ENCODE measurements around the gene SYNPO2.

Gene SYNPO2, protein sequence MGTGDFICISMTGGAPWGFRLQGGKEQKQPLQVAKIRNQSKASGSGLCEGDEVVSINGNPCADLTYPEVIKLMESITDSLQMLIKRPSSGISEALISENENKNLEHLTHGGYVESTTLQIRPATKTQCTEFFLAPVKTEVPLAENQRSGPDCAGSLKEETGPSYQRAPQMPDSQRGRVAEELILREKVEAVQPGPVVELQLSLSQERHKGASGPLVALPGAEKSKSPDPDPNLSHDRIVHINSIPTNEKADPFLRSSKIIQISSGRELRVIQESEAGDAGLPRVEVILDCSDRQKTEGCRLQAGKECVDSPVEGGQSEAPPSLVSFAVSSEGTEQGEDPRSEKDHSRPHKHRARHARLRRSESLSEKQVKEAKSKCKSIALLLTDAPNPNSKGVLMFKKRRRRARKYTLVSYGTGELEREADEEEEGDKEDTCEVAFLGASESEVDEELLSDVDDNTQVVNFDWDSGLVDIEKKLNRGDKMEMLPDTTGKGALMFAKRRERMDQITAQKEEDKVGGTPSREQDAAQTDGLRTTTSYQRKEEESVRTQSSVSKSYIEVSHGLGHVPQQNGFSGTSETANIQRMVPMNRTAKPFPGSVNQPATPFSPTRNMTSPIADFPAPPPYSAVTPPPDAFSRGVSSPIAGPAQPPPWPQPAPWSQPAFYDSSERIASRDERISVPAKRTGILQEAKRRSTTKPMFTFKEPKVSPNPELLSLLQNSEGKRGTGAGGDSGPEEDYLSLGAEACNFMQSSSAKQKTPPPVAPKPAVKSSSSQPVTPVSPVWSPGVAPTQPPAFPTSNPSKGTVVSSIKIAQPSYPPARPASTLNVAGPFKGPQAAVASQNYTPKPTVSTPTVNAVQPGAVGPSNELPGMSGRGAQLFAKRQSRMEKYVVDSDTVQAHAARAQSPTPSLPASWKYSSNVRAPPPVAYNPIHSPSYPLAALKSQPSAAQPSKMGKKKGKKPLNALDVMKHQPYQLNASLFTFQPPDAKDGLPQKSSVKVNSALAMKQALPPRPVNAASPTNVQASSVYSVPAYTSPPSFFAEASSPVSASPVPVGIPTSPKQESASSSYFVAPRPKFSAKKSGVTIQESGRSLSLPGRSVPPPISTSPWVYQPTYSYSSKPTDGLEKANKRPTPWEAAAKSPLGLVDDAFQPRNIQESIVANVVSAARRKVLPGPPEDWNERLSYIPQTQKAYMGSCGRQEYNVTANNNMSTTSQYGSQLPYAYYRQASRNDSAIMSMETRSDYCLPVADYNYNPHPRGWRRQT

GRCh38 chr4:118888666-118889311, at the start of gene SYNPO2:
TSS of gene SYNPO2 (plus strand) at chr4:118888854. CDS start at chr4:118889037, 183 bp downstream.
- peak; percentile 47 for DNase-seq

DNA sequence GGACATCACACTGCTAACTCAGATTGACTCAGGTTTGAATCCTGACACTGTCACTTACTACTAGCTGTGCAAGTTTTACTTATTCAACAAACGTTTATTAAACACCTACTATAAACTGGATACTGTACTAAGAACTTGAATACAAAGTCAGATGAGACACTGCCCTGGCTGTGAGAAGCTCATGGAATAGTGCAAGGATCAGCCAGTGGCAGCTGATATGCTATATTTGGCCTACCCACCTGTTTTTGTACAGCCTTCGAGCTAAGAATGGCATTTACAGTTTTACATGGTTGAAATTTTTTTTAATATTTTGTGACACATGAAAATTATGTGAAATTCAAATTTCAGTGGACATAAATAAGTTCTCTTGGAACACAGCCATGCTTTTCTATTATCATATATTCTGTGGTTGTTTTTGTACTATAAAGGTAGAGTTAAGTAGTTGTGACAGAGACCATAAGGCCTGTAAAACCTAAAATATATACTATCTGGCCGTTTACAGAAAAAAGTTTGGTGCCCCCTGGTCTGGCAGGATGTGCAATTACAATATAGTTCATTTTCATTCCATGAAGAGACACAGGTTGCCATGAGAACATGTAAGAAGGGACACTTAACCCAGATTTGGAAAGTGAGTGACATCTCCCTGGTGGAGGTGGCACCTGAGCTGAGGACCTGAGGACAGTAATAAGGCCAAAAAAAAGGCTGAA, 49.3 kb upstream of the SYNPO2 start:
- DNase-seq (no peak), ATAC-seq (no peak)

More at GRCh38 chr4:118888666-118889311, at the start of gene SYNPO2:
- ATAC-seq: peak; percentile 87

DNA sequence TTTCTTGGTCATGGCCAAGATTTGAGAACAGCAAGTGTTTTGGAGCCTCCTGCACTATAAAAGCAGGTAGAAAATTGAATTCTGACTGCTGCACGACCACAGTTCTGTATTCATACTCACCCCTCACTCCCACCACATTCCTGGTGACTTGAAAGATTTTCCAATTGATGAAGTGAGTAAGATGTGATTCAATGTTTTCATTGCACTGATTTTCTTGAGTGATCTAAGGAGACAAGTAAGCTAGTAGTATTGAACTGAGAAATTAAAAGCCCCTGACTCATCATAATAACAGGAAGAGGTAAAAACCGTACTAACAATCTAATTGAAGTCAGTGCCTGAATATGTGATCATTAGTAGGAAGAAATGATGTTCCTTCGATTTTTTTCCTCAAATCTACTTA, 46.6 kb upstream of the SYNPO2 start:
- no peak for DNase-seq
- ATAC-seq: peak; percentile 32

DNA sequence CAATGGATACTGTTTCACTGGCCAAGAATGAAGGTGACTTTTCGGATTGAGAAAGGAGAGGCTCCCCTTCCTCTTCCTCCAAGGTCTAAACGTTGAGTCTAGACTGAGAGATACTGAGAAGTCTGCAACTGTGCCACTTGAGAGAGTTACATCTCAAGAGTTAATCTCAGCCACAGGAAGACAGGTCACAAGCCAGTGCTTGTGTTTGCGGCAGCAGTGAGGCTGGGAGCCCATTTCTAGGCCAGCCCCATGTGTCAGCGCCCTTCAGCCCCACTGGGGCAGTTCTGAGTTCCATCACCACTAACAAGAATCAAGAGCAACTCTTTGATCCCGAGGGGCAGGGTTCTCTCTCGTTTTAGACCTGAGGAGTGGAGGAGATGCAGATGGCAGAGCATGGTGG, 45.4 kb upstream of the SYNPO2 start:
- DNase-seq: no peak
- ATAC-seq: no peak

DNA sequence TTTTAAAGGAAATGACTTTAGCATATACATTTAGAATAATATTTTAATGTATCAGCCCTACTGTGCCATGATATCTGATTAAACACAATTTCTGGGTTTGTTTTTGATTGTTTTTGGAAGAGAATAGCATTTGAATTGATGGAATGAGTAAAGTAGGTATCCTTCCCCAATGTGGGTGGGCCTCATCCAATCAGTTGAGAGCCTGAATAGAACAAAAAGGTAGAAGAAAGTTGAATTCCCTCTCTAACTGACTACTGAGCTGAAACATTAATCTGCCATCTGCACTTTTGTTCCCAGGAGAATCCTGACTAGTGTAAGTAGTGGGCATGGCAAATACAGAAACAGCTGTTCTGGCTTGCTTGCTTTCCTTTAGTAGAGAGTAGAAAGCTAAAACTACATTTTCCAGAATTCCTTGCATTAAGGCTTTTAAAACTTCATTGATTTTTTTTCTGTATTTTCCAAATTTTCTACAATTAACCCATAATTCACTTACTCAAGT, 43.1 kb upstream of the SYNPO2 start:
- no peak for DNase-seq
- ATAC-seq: no peak

DNA sequence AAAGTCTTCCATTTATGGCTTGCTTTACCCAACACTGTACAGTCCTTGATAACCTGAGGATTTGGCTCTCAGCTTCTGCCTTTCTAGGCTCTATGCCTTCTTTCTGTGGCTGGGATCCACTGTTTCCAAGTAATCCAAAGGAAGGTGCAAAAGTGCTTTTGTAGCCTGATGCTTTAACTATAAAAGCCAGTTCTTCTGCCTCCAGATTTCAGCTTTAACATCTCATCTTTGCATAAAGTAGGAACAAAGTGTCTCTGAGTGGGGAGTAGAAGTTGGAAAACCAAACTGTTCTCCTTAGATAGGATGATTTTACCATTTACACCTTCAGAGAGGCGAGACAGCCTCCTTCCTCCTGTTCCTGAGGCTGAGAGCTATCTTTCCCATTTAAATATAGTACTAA, 41.7 kb upstream of the SYNPO2 start:
- no peak for DNase-seq
- ATAC-seq: no peak

DNA sequence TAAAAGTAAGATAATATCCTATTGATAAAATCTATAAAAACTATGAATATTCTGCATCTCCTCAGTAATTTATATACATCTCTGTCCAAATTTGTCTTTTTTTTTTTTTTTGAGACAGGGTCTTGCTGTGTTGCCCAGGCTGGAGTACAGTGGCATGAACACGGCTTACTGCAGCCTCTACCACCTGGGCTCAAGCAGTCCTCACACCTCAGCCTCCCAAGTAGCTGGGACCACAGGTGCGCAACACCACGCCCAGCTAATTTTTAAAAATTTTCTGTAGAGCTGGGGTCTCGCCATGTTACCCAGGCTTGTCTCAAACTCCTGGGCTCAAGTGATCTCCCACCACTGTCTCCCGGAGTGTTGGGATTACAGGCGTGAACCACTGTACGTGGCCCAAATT, 40.4 kb upstream of the SYNPO2 start:
- DNase-seq: no peak

GRCh38 chr4:118848901-118849300, 39.8 kb upstream of the SYNPO2 start:
- ATAC-seq (no peak), DNase-seq (no peak)

More for the DNA sequence above, 40.4 kb upstream of the SYNPO2 start:
- ATAC-seq: no peak

DNA sequence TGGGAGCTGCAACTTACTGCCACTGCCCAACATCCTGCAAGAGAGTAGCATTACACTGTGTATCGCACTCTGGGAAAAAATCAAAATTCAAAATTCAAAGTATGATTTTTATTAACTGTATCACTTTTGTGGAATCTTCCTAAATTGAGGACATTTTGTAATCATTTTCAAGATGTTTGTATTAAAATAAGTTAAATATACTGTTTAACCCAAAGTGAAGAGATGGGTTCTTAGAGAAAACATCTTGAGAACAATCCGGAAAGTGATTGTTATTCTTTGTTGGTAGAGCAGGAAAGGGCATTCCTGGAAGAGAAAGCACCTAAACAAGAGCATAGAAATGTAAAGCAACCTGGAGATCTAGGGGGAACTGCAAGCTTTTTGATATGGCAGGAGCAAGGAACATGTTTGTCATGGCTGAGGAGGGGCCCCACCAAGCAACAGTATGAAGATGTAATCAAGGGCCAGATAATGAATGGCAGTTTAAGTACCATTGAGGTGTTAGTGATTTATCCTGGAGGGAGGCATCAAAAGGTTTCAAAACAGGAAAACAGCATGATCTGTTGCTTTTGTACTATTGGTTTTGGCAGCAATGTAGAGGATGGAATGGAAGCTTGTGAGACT, 38.7 kb upstream of the SYNPO2 start:
- no peak for DNase-seq
- ATAC-seq: peak; percentile 14

DNA sequence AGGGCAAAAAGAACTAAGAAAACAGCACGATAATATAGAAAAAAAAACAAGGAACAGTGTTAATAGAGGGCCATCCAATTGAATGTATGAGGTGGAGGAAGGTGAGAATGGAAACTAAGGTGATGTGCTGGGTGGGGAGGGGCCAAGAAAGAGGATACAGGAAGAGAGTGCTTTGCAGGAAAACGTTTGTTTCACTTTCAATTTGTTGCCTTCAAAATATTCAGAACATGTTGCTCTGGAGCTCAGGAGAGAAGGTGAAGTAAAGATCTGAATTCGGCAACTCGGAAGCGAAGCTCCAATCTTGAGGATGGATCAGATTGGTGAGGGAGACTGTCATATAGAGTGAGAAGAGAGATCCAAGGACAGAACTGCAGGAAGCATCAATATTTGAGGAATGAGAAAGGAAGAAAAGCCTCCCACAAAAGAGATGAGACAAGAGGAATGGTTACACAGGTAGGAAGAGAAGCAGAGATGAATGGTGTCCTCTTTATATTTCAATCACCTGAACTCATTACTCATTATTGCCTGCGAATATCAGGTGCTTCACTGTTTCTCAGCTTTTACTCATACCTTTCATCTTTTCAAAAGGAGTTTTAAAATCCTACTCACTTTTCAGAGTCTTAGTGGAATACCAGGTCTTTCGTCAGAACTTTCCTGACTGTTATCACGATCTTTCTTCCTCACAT, 38.0 kb upstream of the SYNPO2 start:
- no peak for DNase-seq
- ATAC-seq: peak; percentile 77

GRCh38 chr4:118857760-118858159, 30.9 kb upstream of the SYNPO2 start:
- DNase-seq (no peak), ATAC-seq (no peak)

- DNase-seq: no peak
- ATAC-seq: no peak
These were observed 29.9 kb upstream of the SYNPO2 start for GRCh38 chr4:118858779-118859178.

GRCh38 chr4:118865091-118865708, 23.5 kb upstream of the SYNPO2 start:
- no peak for DNase-seq
- peak; percentile 61 for ATAC-seq

DNA sequence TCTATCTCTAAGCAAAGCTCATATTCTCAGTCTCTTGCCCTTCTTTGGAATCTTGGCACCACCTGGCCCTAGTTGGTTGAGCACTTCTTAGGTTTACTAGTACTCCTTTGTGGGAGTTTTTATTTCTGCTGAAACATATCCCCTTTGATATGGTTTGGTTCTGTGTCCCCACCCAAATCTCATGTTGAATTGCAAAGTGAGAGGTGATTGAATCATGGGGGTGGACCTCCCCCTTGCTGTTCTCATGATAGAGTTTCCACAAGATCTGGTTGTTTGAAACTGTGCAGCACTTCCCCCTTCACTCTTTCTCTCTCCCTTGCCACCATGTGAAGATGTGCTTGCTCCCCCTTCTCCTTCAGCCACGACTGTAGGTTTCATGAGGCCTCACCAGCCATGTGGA, 22.2 kb upstream of the SYNPO2 start:
- DNase-seq (no peak), ATAC-seq (no peak)

DNA sequence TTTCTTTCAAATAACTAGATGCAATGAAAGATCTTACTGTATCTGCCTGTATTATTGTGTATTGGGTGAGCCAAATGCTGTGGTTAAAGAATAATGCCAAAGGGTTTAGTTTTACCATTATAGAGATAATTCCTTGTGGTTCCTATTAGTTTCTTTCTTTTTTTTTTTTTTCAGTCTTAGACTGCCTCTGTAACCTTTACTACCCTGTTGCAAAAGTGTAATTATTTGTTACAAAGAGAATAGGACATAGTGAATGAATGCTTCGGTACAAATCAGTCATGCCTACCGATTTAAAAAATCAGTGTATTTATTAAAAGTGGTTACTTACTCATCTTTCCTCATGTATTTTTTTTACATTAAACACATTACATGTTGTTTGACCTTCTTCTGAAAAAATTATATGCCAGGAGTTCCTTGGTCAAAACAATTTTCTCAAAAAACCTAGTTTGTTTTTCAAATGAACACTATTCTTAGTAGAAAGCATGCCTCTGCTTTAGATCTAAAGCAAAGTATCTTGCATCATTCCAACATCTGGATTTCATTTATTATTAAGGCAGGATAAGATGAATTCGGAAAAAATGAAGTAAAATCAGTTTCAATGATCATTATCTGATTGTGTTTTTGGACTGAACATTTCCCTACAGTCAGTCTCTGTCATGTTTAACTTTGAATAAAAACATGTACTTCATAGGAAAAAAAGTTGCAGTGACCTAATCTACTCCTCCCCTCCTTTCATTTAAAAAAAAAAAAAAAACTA, 21.2 kb upstream of the SYNPO2 start:
- DNase-seq (no peak), ATAC-seq (no peak)

DNA sequence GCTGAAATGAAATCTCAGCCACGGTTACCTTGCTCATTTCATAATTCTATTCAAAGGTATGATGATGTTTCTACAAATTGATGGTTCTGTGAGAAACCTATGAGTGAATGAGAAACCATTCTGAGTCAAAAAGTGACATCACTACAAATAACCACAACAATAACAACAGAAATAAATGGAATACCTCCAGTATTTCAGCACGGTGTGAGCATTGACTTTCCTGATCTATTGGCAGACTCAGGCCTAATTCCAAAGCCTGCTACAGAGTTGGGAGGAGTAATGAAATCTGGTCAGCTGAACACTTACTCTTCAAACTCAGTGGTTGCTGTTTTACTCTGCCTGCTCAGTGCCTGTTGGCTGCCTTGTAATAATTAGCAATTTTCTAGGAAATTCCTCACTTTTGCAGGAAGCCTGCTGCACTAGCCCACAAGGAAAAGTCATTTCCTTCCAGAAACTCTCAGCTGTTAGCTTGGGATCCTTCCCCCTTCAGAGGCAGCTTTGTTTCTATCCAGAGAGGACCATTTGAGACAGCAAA, 18.8 kb upstream of the SYNPO2 start:
- ATAC-seq: no peak
- DNase-seq: no peak

DNA sequence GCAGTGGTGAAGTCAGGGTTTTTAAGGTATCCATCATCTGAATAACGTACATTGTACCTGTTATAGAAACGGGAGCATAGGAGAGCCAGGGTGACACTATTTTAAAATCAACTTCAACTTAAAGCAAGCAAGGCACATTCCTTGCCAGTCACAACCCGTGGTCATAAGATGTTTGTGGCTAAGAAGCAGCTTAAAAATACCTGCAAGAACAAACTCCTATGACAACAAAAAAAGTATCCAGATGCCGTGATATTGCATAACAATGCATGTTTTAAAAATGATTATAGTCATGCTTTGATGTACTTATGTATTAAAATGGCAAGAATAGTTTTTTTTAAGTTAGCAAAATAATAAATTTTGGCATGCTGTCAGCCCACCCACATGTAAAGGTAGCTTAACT, 16.5 kb upstream of the SYNPO2 start:
- DNase-seq: no peak

DNA sequence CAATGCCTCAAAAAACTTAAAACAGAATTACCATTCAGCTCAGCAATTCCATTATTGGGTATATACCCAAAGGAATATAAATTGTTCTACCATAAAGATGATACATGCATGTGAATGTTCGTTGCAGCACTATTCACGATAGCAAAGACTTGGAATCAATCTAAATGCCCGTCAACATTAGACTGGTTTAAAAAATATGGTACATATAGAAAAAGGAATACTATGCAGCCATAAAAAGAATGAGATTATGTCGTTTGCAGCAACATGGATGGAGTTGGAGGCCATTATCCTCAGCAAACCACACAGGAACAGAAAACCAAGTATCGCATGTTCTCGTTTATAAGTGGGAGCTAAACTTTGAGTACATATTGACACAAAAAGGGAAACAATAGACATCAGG, 10.9 kb upstream of the SYNPO2 start:
- ATAC-seq: no peak
- DNase-seq: no peak

More for the DNA sequence above, 16.5 kb upstream of the SYNPO2 start:
- ATAC-seq: no peak
